Fibroblast of lung (primary cell): ENCODE results near the gene DDN.

Source experiments
- CTCF ChIP-seq, 2 donors: IDR thresholded peaks in 1 of 2; conservative IDR thresholded peaks in 1 of 2; 1 replicate in 1 of 2; 2 replicates in 1 of 2; pipeline ENCODE4 v1.5.1; 2011 to 2012; ENCODE audit warnings: low read length in 2 of 2, control low read depth in 1 of 2, inconsistent platforms in 1 of 2, low read depth in 1 of 2, mild to moderate bottlenecking in 1 of 2
- EZH2 ChIP-seq: IDR thresholded peaks from 2 replicates; pipeline ENCODE4 v1.5.1; 2012; ENCODE audit warnings: low read length, control low read depth, mild to moderate bottlenecking; ENCODE audit errors: missing control alignments

DNA sequence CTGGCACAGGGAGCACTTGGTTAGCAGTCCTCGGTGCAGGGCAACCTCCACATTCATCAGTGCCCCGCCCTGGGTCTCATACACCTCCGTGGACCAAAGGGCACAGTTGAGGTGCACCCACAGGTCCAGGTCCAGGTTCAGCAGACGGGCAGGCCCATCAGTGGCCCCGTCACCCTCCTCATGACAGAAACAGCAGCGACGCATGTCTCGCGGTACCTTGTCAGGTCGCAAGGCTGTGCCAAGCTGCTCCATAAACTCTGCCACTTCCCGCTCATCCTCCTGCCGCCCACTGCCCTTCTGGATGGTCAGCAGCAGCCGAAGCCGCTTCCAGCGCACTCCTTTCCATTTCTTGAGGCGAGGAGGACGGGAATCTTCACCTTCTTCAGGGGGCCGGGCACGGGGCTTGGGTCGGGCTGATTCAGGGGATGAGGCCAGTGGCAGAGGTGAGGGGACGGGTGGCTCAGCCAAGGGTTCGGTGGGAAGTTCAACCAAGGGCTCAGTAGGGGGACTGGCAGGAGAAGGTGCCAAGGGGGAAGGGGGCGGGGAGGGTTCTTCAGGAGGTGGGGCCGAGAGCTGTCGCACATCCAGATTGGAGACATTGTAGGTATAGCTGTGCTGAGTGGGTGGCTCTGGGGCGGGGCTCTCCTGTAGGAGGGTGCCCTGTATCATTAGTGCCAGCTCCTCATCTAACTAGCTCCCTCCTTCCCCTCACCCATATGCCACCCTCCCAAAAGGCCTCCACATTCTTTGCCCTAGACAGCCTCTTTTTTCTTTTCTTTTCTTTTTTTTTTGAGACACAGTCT lies 27.7 kb upstream of the DDN start:
- no peak for TF ChIP-seq CTCF (conservative IDR thresholded peaks at IDR 0.05 in 1 of 2, IDR thresholded peaks at IDR 0.05 in 1 of 2; ENCODE audit: low read depth in 1 of 2, low read length in 2 of 2)
- no peak for TF ChIP-seq EZH2
